Measurements from ENCODE around the gene PTK7.

The PTK7 gene

DNA sequence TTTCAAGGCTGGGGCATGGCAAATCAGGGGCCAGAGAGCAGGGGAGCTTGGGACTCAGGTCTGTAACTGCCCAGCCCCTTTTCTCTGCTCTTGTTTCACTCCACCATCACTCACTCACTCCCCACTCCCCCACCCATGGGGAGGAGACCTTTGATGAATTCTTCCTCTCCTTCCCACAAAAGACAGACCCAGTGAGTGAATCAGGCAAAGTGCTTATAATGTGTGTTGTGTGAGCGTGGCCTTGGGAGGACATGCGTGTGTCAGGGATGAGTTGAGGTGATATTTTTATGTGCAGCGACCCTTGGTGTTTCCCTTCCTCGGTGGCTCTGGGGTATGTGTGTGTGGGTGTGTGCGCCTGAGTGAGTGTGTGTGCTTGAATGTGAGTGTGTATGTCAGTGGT is 104.9 kb downstream of the PTK7 start:
- DNase-seq (ENCODE audit: low spot score) = no peak

DNA sequence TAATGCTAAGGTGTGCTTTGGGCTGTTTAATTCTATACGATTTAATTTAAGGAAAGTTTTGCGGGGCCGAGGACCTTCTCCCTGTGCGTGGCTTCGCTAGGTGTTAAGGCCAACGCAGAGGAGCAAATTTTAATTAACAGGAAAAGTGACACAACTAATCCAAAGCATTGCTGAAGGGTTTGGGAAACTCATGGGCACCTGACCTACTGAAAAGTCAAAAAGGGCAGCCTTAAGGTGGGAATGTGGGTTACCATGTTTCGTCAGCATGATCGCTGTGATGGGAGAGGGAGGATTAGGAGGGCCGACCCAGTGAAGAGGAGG is 105.5 kb downstream of the PTK7 start:
- DNase-seq (ENCODE audit: low spot score) = no peak

DNA sequence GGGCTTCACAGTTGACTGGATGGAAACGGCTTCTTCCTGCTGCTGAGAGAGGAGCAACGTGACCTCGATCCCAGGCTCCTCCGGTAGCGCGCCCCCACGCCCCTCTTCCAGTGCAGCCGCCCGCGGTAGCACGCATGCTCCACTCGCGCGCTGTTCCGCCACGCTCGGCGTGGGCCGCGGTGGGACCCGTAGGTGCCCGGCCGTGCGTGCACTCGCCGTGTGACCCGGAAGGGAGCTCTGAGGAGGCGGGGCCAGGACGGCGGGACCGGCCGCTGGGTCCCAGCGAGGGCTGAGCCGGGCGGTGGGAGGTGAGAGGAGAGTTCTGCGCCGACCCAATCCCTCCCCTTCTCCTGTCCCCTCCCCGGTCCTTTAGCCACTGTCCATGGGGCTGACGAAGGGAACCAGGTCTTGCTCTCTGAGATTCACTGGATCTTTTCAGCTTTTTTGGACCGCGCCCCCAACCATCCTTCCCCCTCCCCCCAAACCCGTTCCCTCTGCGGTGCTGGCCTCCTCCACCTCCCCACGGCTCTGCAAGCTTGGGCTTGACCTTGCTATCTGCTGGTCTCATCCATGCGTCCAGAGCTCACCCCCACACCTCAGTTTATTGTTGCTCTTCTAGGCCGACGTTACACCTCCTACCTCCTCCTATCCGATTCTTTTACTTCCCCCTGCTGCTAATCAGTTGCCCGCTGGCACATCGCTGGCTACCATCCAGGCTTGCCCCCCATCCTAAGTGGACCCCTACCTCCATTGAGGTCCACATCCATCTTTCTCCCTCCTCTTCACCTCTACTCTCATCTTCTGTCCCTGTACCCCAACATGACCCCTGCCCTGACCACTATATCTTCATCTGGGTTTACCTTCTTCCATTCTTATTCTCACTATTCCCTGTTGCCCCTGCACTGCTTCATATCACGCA is 106.1 kb downstream of the PTK7 start, which contains the start of gene CUL9:
Gene CUL9, plus strand, starts transcription at position 255 of the 919 bp plus-strand sequence. CDS start 2,115 bp downstream, outside the sequence.
- peak; percentile 73 for DNase-seq (ENCODE audit: low spot score)

DNA sequence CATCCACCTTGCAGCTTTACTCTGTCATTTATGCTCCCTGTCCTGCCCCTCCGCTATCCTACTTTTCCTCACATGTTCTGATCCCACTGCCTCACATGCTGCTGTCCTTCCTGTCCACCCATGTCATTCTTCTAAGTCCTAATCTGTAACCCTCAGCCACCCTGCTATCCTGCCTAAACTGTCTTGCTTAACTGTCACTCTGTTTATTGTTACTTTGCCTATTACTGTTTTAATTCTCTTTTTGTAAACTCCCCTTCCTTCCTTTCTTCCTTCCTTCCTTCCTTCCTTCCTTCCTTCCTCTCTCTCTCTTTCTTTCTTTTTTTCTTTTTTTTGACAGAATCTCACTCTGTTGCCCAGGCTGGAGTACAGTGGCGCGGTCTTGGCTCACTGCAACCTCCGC is 107.3 kb downstream of the PTK7 start:
- DNase-seq (ENCODE audit: low spot score) = no peak

DNA sequence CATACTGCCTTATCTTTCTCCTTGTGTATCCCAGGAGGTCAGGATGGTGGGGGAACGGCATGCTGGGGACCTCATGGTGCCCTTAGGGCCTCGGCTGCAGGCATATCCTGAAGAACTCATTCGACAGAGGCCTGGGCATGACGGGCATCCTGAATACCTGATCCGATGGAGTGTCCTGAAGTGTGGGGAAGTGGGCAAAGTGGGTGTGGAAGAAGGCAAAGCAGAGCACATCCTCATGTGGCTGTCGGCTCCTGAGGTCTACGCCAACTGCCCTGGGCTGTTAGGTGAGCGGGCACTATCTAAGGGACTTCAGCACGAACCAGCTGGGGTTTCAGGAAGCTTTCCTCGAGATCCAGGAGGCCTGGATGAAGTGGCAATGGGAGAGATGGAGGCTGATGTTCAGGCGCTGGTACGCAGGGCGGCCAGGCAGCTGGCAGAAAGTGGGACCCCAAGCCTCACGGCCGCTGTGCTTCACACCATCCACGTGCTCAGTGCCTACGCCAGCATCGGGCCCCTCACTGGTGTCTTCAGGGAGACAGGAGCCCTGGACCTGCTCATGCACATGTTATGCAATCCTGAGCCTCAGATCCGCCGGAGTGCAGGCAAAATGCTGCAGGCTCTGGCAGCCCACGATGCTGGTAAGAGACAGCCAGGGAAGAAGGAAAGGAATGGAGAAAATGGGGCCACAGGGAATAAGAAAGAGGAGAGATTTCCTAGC is 108.3 kb downstream of the PTK7 start:
- no peak for DNase-seq (ENCODE audit: low spot score)

DNA sequence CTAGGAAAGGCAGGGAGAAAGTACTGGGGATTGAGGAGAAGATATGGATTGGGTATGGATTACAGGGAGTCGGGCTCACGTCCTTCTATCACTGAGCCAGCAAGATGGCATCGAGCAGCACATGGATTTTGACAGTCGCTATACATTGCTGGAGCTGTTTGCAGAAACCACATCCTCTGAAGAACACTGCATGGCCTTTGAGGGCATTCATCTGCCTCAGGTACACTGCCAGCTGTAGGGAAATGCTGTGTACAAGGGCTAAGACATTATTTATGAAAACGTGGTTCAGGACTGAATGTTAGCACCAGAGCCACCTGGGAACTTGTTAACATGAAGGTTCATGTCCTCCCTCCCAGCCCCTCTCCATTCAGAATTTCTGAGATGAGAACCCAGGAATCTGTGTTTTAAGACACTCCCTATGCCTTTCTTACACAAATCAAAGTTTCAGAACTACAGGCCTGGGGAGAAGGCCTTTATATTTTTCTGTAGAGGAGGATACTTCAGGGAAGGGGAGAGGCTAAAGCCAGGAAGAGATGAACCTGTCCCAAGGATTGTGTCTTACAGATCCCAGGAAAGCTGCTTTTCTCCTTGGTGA is 109.4 kb downstream of the PTK7 start:
- no peak for DNase-seq (ENCODE audit: low spot score)

DNA sequence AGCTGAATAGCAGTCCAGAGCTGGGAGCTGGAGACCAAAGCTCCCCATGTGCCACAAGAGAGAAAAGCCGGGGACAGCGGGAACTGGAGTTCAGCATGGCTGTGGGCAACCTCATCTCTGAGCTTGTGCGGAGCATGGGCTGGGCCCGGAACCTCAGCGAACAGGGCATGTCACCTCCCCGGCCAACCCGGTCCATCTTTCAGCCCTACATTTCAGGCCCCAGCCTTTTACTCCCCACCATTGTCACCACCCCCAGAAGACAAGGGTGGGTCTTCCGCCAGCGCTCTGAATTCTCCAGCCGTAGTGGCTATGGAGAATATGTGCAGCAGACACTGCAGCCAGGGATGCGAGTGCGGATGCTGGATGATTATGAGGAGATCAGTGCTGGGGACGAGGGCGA is 109.9 kb downstream of the PTK7 start:
- DNase-seq (ENCODE audit: low spot score) = no peak

DNA sequence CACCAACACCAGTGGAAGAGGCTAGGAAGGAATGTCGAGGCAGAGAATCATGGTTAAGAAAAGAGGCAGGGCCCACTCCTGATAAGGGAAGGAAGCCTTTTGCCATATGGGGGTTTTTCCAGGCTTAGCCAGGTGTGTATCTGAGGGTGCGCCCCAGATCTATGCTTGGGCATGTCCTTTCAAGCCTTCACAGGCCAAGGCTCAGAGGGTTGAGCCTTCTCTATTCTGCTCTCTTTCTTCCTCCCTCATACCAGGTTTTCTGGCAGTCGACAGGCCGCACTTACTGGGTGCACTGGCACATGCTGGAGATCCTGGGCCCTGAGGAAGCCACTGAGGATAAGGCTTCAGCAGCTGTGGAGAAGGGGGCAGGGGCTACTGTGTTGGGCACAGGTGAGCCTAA is 110.6 kb downstream of the PTK7 start:
- no peak for DNase-seq (ENCODE audit: low spot score)

DNA sequence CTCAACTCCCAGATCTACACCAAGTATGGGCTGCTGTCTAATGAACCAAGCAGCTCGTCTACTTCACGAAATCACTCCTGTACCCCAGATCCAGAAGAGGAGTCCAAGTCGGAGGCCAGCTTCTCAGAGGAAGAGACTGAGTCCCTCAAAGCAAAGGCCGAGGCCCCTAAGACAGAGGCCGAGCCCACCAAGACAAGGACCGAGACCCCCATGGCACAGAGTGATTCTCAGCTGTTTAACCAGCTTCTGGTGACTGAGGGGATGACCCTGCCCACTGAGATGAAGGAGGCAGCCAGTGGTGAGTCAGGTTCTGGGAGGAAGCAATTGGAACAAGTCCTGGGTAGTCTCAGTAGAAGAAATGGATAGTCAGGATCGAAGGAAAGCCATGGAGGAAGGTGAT is 111.7 kb downstream of the PTK7 start:
- DNase-seq (ENCODE audit: low spot score) = no peak

DNA sequence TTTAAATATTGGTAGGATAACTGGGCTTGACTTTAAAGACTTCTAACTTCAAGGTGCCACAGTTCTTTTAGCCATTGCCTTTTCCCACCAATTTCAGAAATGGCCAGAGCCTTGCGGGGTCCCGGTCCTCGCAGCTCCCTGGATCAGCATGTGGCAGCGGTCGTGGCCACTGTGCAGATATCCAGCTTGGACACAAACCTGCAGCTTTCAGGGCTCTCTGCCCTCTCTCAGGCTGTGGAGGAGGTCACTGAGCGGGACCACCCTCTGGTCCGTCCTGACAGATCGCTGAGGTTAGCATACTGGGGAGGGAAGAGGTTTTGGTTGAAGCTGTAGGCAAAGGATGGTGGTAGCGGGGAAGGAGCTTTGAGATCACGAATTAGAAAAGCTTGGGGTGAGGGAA is 112.3 kb downstream of the PTK7 start:
- no peak for DNase-seq (ENCODE audit: low spot score)

DNA sequence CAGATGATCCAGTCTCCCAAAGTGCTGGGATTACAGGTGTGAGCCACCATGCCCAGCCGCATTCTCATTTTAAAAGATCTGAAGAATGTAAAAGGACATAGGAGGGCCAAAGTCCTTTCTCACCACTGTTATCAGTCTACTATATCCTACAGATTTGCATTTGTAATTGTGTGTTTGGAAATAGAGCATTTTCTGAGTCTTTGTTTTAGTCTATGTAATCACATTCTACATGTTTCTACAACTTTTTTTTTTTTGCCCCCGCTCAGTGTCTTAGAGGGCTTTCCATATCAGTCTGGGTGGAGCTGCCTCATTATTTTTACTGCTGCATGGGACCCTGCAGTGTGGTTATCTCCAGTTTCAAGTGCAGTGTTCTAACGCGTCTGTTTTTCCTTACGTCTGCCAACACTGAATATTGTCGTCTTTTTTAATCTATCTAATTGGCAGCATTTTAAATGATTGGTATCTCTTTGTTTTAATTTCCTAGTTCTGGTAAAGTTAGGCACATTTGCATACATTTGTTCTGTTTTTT is 113.7 kb downstream of the PTK7 start:
- no peak for DNase-seq (ENCODE audit: low spot score)

DNA sequence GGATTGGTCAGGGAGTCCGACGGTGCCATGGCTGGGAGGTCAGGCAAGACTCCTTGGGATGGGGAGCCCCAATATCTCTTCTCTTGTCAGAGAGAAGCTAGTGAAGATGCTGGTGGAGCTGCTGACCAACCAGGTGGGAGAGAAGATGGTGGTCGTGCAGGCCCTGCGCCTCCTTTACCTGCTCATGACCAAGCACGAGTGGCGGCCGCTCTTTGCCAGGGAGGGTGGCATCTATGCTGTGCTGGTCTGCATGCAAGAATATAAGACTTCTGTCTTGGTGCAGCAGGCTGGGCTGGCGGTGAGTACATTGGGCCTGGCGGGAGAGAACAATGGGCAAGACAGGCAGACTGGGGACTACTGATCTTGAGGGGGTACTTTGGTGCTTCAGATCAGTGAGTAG is 116.8 kb downstream of the PTK7 start:
- no peak for DNase-seq (ENCODE audit: low spot score)

DNA sequence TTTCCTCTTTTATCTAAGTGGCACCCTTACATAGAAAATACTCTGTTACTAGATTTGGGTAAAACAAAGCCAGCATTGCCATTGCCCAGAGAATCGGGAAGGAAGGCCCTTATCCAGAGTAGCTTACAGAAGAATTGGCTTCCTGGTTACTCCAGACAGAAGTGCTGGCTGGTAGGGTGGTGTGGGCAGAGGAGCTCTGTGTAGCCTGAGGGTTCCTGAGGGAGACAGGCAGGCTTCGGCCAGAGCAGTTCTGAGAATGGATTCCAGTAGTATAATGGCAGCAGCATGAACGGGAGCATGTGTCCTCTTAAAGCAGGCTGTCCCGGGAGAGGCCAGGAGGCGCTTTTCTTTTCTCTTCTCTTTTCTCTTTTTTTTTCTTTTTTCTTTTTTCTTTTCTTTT is 117.8 kb downstream of the PTK7 start:
- DNase-seq (ENCODE audit: low spot score) = no peak

DNA sequence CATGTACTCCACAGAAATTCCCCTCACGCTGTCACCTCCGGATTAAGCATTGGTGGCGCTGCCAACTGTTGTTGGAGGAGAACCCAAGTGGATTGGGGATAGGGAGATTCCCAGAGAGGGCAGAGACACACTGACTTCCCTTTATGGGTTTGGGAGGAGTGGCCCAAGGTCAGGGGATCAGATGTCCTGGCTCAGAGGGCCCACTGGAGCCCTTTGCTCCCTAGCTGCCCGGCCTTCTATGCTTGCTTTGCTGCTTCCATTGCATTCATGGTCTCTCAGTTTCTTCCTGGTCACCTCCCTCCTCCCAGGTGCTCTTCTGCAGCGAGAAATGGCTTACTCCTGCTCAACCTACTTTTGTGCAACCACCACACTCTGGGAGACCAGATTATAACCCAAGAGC is 120.2 kb downstream of the PTK7 start:
- DNase-seq (ENCODE audit: low spot score) = no peak

DNA sequence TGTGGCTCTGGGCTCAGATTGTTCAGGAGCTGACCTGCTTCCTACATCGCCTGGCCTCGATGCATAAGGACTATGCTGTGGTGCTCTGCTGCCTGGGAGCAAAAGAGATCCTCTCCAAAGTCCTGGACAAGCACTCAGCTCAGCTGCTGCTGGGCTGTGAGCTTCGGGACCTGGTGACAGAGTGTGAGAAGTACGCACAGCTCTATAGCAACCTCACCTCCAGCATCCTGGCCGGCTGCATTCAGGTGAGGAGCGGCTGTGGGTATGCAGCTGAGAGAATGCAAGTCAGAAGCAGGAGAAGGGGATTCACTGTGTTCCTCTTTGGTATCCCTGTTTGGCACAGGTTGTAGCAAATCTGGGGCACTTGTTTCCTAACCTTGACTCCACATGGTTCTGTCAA is 123.8 kb downstream of the PTK7 start:
- no peak for DNase-seq (ENCODE audit: low spot score)

DNA sequence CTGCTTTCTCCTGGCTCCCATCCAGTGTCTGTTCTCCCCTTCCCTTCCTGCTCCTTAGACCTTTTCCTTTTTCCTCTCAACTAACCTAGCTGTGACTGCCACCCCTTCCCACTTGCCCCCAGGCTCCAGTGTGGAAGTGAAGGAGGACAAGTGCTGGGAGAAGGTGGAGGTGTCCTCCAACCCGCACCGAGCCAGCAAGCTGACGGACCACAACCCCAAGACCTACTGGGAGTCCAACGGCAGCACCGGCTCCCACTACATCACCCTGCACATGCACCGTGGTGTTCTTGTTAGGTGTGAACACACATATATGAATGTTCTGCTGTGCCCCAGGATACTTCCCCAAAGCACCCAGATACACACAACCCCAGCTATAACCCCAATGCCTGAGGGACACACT is 124.4 kb downstream of the PTK7 start:
- no peak for DNase-seq (ENCODE audit: low spot score)

DNA sequence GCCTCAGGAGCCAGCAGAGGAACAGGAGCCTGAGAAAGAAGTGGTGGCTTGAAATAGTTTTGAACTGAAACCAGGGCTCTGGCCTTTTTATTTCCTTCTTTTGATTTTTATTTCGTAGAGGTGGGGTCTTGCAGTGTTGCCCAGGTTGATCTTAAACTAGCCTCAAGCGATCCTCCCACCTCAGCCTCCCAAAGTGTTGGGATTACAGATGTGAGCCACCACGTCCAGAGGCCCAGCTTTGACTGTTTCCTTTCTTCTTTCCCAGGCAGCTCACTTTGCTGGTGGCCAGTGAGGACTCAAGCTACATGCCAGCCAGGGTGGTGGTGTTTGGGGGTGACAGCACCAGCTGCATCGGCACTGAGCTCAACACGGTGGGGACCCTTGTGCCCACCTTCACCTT is 126.3 kb downstream of the PTK7 start:
- DNase-seq (ENCODE audit: low spot score) = no peak

DNA sequence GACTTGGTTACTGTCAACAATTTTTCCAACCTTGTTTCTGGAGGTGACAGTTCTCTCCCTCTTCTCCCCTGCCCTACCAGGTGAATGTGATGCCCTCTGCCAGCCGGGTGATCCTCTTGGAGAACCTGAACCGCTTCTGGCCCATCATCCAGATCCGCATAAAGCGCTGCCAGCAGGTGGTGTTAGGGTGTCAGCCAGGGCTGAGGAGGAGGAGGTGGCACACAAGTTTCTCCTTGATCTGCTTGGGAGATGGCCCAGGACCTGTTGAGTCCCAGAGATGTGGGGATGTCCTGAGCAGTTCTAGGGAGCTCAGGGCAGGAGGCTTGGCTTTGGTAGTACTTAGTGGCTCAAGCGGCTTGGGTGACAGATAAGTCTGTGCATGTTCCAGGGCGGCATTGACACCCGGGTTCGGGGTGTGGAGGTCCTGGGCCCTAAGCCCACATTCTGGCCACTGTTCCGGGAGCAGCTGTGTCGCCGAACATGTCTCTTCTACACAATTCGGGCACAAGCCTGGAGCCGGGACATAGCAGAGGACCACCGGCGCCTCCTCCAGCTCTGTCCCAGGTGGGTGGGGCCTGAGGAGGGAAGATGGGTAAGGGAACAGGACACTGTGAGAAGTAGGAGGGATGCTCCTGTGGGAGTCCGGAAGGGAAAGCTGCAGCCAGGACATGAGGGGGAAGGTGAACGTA is 127.1 kb downstream of the PTK7 start:
- DNase-seq (ENCODE audit: low spot score) = no peak

DNA sequence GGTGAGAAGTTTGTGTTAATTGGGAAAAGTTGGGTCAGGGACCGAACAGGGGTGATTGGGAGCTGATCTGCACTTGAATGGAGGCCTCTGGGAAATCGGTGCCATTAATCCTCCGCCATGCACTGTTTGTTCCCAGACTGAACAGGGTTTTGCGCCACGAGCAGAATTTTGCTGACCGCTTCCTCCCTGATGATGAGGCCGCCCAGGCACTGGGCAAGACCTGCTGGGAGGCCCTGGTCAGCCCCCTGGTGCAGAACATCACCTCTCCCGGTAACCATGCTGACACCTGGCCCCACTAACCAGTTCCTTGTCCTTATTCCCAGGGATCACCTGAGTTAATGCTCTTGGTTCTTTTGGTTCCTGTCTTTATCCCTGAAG is 127.6 kb downstream of the PTK7 start:
- no peak for DNase-seq (ENCODE audit: low spot score)

DNA sequence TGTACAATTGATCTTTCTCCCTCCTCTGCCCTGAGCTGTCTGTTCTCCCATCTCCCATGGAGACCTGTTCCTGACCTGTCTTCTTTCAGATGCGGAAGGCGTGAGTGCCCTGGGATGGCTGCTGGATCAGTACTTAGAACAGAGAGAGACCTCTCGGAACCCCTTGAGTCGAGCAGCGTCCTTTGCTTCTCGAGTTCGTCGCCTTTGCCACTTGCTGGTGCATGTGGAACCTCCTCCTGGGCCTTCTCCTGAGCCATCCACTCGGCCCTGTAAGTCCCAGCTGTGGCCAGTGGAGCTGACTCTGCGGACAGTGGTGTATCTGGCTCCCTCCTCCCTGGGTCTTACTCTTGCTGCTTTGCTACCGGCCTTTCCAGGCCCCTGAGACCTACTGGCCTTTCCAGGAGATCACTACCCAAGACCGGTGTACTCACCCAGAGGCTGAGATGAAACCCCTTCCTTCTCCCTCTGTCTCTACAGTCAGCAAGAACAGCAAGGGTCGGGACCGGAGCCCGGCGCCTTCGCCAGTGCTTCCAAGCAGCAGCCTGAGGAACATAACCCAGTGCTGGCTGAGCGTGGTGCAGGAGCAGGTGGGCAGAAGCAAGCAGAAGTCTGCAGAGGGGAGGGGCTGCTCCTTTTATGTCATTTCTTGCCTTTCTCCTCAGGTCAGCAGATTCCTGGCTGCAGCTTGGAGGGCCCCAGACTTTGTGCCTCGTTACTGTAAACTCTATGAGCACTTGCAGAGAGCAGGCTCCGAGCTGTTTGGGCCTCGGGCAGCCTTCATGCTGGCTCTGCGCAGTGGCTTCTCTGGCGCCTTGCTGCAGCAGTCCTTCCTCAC is 128.4 kb downstream of the PTK7 start:
- no peak for DNase-seq (ENCODE audit: low spot score)

DNA sequence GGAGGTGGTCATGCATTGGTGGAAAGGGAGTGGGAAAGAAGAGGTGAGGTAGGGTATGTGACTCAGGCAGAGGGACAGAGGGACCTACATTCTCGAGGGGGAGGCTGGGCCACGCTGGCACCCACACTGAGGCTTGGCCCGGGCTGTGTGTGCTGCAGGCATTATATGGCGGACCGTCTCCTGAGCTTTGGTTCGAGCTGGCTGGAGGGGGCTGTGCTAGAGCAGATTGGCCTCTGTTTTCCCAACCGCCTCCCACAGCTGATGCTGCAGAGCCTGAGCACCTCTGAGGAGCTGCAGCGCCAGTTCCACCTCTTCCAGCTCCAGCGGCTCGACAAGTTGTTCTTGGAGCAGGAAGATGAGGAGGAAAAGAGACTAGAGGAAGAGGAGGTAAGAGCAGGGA is 129.7 kb downstream of the PTK7 start:
- DNase-seq (ENCODE audit: low spot score) = no peak
